ENCODE measurements around the gene OTUD4. TPM values are rescaled to one million over a fixed set of nuclear protein-coding genes. Genes with fewer than 3 reads are reported as not detected.

Gene OTUD4
- total RNA-seq, 4 donors from 2014 or later: 19.1 to 68.5 (median 47.0) TPM

DNA sequence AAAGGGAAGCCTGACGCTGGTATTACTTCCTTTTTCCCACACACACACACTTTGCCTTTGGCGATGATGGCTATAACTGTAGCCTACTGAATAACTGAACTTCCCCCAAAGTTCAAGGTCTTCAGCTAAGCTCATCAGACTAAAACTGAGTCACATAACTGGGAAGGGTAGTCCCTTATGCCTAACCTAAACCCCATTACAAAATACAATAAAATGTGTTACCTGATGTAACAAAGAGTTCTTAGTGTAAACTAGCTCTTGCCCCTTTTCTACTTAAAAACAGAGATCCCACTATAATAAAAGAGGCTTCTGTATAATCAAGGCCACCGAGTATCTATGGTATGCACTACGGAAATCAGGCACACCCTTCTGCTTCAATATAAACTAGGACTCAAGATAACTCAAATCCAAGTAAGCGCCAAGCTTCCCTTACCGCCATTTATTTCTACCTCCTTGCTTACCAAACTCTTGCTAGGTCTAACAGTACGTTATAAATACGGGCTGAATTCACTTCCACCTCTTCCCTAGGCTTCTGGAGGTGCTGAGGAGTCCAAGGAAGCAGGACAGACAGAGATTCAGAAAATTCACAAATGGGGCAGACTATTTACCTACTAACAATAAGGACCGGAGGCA is 2.4 kb downstream of the OTUD4 start:
- peak overlapping the region; percentile 95 to 99 (median 96) for H3K27ac ChIP-seq
- no peak for TF ChIP-seq POLR2A (IDR thresholded peaks at IDR 0.05)
- TF ChIP-seq, protein P1, sequence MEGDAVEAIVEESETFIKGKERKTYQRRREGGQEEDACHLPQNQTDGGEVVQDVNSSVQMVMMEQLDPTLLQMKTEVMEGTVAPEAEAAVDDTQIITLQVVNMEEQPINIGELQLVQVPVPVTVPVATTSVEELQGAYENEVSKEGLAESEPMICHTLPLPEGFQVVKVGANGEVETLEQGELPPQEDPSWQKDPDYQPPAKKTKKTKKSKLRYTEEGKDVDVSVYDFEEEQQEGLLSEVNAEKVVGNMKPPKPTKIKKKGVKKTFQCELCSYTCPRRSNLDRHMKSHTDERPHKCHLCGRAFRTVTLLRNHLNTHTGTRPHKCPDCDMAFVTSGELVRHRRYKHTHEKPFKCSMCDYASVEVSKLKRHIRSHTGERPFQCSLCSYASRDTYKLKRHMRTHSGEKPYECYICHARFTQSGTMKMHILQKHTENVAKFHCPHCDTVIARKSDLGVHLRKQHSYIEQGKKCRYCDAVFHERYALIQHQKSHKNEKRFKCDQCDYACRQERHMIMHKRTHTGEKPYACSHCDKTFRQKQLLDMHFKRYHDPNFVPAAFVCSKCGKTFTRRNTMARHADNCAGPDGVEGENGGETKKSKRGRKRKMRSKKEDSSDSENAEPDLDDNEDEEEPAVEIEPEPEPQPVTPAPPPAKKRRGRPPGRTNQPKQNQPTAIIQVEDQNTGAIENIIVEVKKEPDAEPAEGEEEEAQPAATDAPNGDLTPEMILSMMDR (IDR thresholded peaks at IDR 0.05): no peak
- no peak for DNase-seq

DNA sequence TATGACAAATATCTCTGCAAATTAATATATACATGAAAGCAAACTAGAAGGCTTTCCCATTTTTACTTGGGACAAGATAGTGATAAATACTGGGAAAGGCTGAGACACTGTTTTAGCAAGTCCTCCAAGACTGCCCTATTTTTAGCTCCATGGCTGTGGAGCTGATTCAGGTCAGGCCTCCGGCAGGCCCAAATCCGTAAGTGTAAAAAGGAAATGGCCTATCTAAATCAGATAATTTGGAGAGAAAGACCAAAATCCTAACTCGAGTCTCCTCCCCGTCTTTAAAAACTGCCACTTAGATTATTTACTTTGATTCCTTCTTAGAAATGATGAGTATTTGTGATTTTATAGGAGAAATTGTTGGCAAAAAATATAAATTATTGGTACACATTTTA is 2.9 kb downstream of the OTUD4 start:
- Histone ChIP-seq H3K4me3 (peak overlapping the region; percentile 67 to 95 (median 83)), H3K27ac (peak overlapping the region in 3 of 4 donors; percentile 96 to 99 (median 97)), H3K27me3 (no peaks in the 10 kb centered on the region), H3K9me3 (no peaks in the 10 kb centered on the region), H3K4me1 (peaks cover 0 to 27% (median 3%) of the 10 kb centered on the region in 4 donors), H3K36me3 (no peaks in the 10 kb centered on the region)
- DNase-seq: no peak
- TF ChIP-seq POLR2A (IDR thresholded peaks at IDR 0.05): no peak
- TF ChIP-seq, protein P1 (IDR thresholded peaks at IDR 0.05): no peak

More for the DNA sequence above, 2.4 kb downstream of the OTUD4 start:
- no peaks in the 10 kb centered on the region for H3K27me3 ChIP-seq
- H3K4me1 ChIP-seq: peaks cover 0 to 23% (median 3%) of the 10 kb centered on the region in 4 donors
- H3K9me3 ChIP-seq: no peaks in the 10 kb centered on the region
- peak overlapping the region; percentile 67 to 95 (median 83) for H3K4me3 ChIP-seq
- no peaks in the 10 kb centered on the region for H3K36me3 ChIP-seq

DNA sequence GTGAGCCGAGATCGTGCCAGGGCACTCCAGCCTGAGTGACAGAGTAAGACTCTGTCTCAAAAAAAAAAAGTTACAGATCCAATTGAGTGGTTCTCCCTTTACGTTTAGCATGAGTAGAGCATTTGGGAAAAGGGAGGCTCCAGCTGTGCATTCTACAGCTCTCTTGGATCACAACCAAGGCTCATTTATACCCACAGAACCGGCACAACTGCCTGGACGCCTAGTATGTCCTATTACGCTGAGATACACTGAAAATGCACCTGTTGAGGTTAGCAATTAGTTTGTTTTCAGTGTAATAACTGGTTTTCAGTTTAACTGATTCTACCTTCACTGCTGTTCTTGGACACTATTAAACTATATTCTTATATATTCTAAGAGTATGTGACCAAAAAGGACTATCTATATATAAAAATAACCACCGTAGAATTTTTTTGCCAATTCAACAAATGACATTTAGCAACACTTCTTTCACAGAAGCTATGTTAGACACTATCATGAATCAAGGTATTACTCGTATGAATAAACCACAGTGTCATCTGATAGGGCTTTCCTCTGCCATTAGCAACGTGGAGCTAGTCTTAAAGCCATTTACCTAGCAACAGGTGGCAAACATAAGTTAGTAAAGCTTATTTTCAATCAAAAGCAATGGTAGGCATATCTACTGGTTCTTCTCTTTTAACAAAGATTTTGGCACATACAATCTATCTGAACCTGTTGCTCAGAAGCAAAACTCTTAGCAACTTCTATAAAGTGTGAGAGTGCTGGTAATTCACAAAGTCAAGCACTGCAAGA is 3.6 kb downstream of the OTUD4 start:
- DNase-seq: no peak

DNA sequence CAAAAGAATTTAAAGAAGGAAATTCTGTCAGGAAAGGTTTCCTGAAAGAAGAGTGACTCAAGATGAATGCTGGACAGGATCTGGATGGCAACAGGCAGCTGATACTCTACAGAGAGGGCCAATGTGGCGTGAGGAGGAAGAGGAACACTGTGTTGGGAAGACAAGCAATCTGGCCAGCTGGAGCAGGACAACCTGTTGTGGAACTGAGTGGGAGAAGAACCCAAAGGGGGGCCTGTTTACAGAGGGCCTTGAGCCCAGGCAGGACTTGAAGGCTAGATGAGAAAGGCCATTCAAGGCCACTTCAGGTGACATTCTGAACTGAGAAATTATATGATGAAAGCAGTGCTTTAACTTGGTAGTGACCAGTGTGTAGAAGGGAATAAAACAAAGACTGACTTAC is 8.5 kb downstream of the OTUD4 start:
- no peak for TF ChIP-seq POLR2A (IDR thresholded peaks at IDR 0.05)
- TF ChIP-seq, protein P1 (IDR thresholded peaks at IDR 0.05): no peak
- no peak overlapping the region for H3K4me3 ChIP-seq
- no peaks in the 10 kb centered on the region for H3K9me3 ChIP-seq
- DNase-seq: no peak
- peak overlapping the region in 1 of 4 donors; percentile 35 for H3K27ac ChIP-seq
- H3K27me3 ChIP-seq: no peaks in the 10 kb centered on the region
- peaks cover 0 to 11% (median 3%) of the 10 kb centered on the region in 4 donors for H3K4me1 ChIP-seq
- H3K36me3 ChIP-seq: peaks cover 0 to 25% (median 0%) of the 10 kb centered on the region in 3 donors

More for the DNA sequence above, 3.6 kb downstream of the OTUD4 start:
- Histone ChIP-seq H3K36me3 (no peaks in the 10 kb centered on the region), H3K4me1 (peaks cover 0 to 27% (median 3%) of the 10 kb centered on the region in 4 donors), H3K4me3 (peak overlapping the region in 2 of 4 donors; percentile 88 to 95), H3K27me3 (no peaks in the 10 kb centered on the region), H3K9me3 (no peaks in the 10 kb centered on the region), H3K27ac (peak overlapping the region in 3 of 4 donors; percentile 96 to 99 (median 97))
- TF ChIP-seq, protein P1 (IDR thresholded peaks at IDR 0.05): no peak
- TF ChIP-seq POLR2A (IDR thresholded peaks at IDR 0.05): no peak

DNA sequence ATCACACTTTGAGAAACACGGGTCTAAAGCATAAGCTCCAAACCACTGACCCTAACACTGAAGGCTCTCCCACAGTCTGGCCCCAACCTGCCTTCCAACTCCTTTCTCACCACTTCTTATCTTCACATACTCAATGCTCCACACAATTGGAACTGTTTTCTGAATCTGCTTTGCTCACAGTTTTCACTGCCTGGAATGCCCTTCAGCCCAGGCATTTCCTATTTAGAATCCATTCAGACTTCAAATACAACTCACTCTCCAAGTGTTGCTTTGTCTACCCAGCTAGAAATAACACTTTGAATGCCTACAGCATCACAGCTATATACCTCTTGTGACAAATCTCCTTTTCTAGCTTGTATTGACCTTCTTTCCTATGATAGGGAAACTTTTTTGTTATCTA is 10.2 kb downstream of the OTUD4 start:
- TF ChIP-seq, protein P1 (IDR thresholded peaks at IDR 0.05): no peak
- TF ChIP-seq POLR2A (IDR thresholded peaks at IDR 0.05): no peak
- Histone ChIP-seq H3K36me3 (peaks cover 0 to 42% (median 0%) of the 10 kb centered on the region in 3 donors), H3K27ac (no peak overlapping the region), H3K4me1 (peaks cover 0 to 4% (median 0%) of the 10 kb centered on the region in 4 donors), H3K4me3 (no peak overlapping the region), H3K27me3 (no peaks in the 10 kb centered on the region), H3K9me3 (no peaks in the 10 kb centered on the region)
- DNase-seq: no peak

All from Peyer's patch (tissue), 4 donors.